ENCODE results near the gene MED16. TPM values are rescaled to one million over a fixed set of nuclear protein-coding genes. Genes with fewer than 3 reads are reported as not detected.

MED16 gene
- total RNA-seq, 1 experiment from 2014 or later: 66.9 TPM

- TF ChIP-seq PRDM15 (CRISPR knock-in tag; IDR thresholded peaks at IDR 0.05): no peak
Measured at GRCh38 chr19:899336-900042, 6.5 kb upstream of the MED16 start (continued).

- DNase-seq (ENCODE audit: low spot score) (peak; percentile 71), ATAC-seq (peak; percentile 7; the same call in 1 of the 2 replicates)
- ChIA-PET CTCF (interaction anchor here (0.6 kb wide), 1 partner anchor 190 kb away, joined by 5 read pairs; the partner anchor contains the start of gene PALM), POLR2A (interaction anchor here (0.7 kb wide), 1 partner anchor 27 kb away, joined by 4 read pairs; no protein-coding TSS in a partner anchor)
- no peaks in the 10 kb centered on the region; the same call in 1 of the 2 replicates for H3K4me1 Mint-ChIP-seq
- no peak overlapping the region for H3K27ac Mint-ChIP-seq
- 0 out of 2 replicates have a peak, but pooled peaks cover 3% of the 10 kb centered on the region for H3K36me3 Mint-ChIP-seq
- H3K4me3 Mint-ChIP-seq: no peak overlapping the region
- no peaks in the 10 kb centered on the region for H3K27me3 Mint-ChIP-seq (ENCODE audit: low read depth)
- TF ChIP-seq ERG (CRISPR knock-in tag; IDR thresholded peaks at IDR 0.05): no peak
- TF ChIP-seq USF2 (CRISPR knock-in tag; IDR thresholded peaks at IDR 0.05): no peak
- TF ChIP-seq PREB (CRISPR knock-in tag; IDR thresholded peaks at IDR 0.05; ENCODE audit: borderline replicate concordance): no peak
- TF ChIP-seq ELF4 (CRISPR knock-in tag; IDR thresholded peaks at IDR 0.05; ENCODE audit: low read depth): no peak
- TF ChIP-seq TP53 (CRISPR knock-in tag; IDR thresholded peaks at IDR 0.05): no peak
- TF ChIP-seq ZSCAN18 (CRISPR knock-in tag; IDR thresholded peaks at IDR 0.05): no peak
- TF ChIP-seq ETV6 (CRISPR knock-in tag; IDR thresholded peaks at IDR 0.05): no peak
- no peak for TF ChIP-seq IRF2 (CRISPR knock-in tag; IDR thresholded peaks at IDR 0.05; ENCODE audit: borderline replicate concordance, low read depth)
- no peak for TF ChIP-seq IRF1 (CRISPR knock-in tag; IDR thresholded peaks at IDR 0.05)
- TF ChIP-seq MLX (CRISPR knock-in tag; IDR thresholded peaks at IDR 0.05): no peak
- TF ChIP-seq CTCF (IDR thresholded peaks at IDR 0.05): no peak
- TF ChIP-seq ZNF671 (CRISPR knock-in tag; IDR thresholded peaks at IDR 0.05): no peak
- no peak for TF ChIP-seq CREM (CRISPR knock-in tag; IDR thresholded peaks at IDR 0.05)
- TF ChIP-seq NFYB (CRISPR knock-in tag; conservative IDR thresholded peaks at IDR 0.05; ENCODE audit: low read depth): no peak
- no peak for TF ChIP-seq CDX4 (CRISPR knock-in tag; IDR thresholded peaks at IDR 0.05; ENCODE audit: borderline replicate concordance)
- no peak for TF ChIP-seq USF1 (CRISPR knock-in tag; IDR thresholded peaks at IDR 0.05)
- TF ChIP-seq JAZF1 (CRISPR knock-in tag; IDR thresholded peaks at IDR 0.05): no peak
- no peaks in the 10 kb centered on the region for H3K9me3 Mint-ChIP-seq
Measured at GRCh38 chr19:898663-899062, 5.7 kb upstream of the MED16 start.

Measured in WTC11 (cell line).